Tibial nerve (tissue), 4 donors: ENCODE results near the gene ZNF613. TPM values are rescaled to one million over a fixed set of nuclear protein-coding genes. Genes with fewer than 3 reads are reported as not detected.
"Not testable (repeated sequence)": the region's sequence is repeated elsewhere in the genome, so short reads cannot be mapped to it uniquely, and the experiment has no call there.

Experiments
- DNase-seq, 2 donors: peaks; one replicate each; pipeline ENCODE4 v3.0.0-alpha.2; 2019; ENCODE audit warnings: low spot score in 2 of 2
- H3K27ac ChIP-seq, 4 donors: fragments of 200-600 bp; sonication (generic) in 3 of 4; one replicate each; pipeline ENCODE4 v1.5.1; 2017 to 2019; ENCODE audit warnings: mild to moderate bottlenecking in 1 of 4
- H3K27me3 ChIP-seq, 2 donors: fragments of 200-600 bp; sonication (generic) in 1 of 2; one replicate each; pipeline versions ENCODE4 v1.5.1 to v1.6.0; 2017 to 2019
- H3K36me3 ChIP-seq, 3 donors: fragments of 200-600 bp; sonication (generic); one replicate each; pipeline ENCODE4 v1.5.1; 2018 to 2019
- H3K4me1 ChIP-seq, 4 donors: fragments of 200-600 bp; sonication (generic) in 3 of 4; one replicate each; pipeline ENCODE4 v1.5.1; 2017 to 2019
- H3K4me3 ChIP-seq, 4 donors: fragments of 200-600 bp; sonication (generic) in 3 of 4; one replicate each; pipeline ENCODE4 v1.5.1; 2017 to 2019; ENCODE audit warnings: mild to moderate bottlenecking in 1 of 4, moderate library complexity in 1 of 4
- H3K9me3 ChIP-seq, 4 donors: fragments of 200-600 bp; sonication (generic) in 3 of 4; one replicate each; pipeline ENCODE4 v1.5.1; 2017 to 2019
- EP300 ChIP-seq, 2 donors: sonication (generic); formaldehyde crosslinking; IDR thresholded peaks; one replicate each; pipeline ENCODE4 v1.6.1; 2017; ENCODE audit warnings: antibody characterized with exemption in 2 of 2, mild to moderate bottlenecking in 1 of 2
- POLR2A ChIP-seq, 2 donors: fragments of 450-650 bp; IDR thresholded peaks; one replicate each; pipeline ENCODE4 v1.6.1; 2017; ENCODE audit warnings: antibody characterized with exemption in 2 of 2, mild to moderate bottlenecking in 2 of 2, moderate library complexity in 2 of 2
- WGBS, 2 donors: methylation state at CpG; one replicate each; pipeline ENCODE4 v1.1.5; 2018; 5-methylcytosine and 5-hydroxymethylcytosine counted together
- total RNA-seq, 4 donors: library from RNA; depleted of rRNA; stranded (reverse); fragments of >200 nt; gene quantifications; one replicate each; pipeline ENCODE4 v1.1.0, GENCODE V29; 2016
- TF ChIP-seq, protein P1 (sequence below), 5 experiments: fragments of 200-600 bp in 3 of 5; fragments of 450-650 bp in 2 of 5; sonication (generic) in 3 of 5; IDR thresholded peaks; one replicate each; pipeline ENCODE4 v1.5.1; 2016 to 2019; ENCODE audit warnings: antibody characterized with exemption in 5 of 5, mild to moderate bottlenecking in 3 of 5, moderate library complexity in 2 of 5

The ZNF613 gene
- total RNA-seq, 4 donors from 2014 or later: 5.9 to 8.5 (median 7.5) TPM

DNA sequence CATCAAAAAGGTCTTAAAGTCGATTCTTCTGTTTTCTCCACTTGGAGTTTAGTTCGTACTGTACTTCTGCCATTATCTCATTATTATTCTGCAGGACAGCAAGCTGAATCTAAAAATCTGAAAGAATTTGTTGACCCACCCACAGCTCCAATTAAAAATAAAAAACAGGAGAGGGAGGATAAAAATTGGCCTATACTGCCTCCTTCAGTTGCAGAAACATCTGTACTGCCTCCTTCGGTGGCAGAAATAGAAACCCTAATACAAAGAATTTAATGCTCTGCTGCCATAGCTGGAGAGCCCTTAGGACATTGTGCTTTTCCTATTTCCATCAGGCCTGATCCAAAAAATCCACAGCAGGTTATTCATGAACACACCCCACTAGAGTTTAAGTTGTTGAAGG, 49.6 kb downstream of the ZNF613 start:
- Histone ChIP-seq H3K4me3 (no peak overlapping the region), H3K27me3 (no peaks in the 10 kb centered on the region), H3K4me1 (no peaks in the 10 kb centered on the region), H3K27ac (no peak overlapping the region), H3K36me3 (peaks cover 10 to 100% (median 32%) of the 10 kb centered on the region in 3 donors), H3K9me3 (peaks cover 6 to 100% (median 54%) of the 10 kb centered on the region in 4 donors)
- no peak for DNase-seq
- TF ChIP-seq EP300 (IDR thresholded peaks at IDR 0.05) (no peak), POLR2A (IDR thresholded peaks at IDR 0.05) (no peak)
- TF ChIP-seq, protein P1, sequence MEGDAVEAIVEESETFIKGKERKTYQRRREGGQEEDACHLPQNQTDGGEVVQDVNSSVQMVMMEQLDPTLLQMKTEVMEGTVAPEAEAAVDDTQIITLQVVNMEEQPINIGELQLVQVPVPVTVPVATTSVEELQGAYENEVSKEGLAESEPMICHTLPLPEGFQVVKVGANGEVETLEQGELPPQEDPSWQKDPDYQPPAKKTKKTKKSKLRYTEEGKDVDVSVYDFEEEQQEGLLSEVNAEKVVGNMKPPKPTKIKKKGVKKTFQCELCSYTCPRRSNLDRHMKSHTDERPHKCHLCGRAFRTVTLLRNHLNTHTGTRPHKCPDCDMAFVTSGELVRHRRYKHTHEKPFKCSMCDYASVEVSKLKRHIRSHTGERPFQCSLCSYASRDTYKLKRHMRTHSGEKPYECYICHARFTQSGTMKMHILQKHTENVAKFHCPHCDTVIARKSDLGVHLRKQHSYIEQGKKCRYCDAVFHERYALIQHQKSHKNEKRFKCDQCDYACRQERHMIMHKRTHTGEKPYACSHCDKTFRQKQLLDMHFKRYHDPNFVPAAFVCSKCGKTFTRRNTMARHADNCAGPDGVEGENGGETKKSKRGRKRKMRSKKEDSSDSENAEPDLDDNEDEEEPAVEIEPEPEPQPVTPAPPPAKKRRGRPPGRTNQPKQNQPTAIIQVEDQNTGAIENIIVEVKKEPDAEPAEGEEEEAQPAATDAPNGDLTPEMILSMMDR (IDR thresholded peaks at IDR 0.05): no peak
- WGBS, 2 donors: 89 to 94% methylated on average over 3 of the region's 3 CpGs

- TF ChIP-seq, protein P1 (IDR thresholded peaks at IDR 0.05): no peak
- TF ChIP-seq EP300 (IDR thresholded peaks at IDR 0.05) (no peak), POLR2A (IDR thresholded peaks at IDR 0.05) (no peak)
- Histone ChIP-seq H3K27ac (no peak overlapping the region), H3K27me3 (no peaks in the 10 kb centered on the region), H3K36me3 (peaks cover 10 to 100% (median 27%) of the 10 kb centered on the region in 3 donors), H3K4me1 (no peaks in the 10 kb centered on the region), H3K4me3 (no peak overlapping the region), H3K9me3 (peaks cover 6 to 100% (median 53%) of the 10 kb centered on the region in 4 donors)
- no peak for DNase-seq
- 82 to 95% methylated on average over 7 of the region's 7 CpGs for WGBS, 2 donors
These were observed 50.1 kb downstream of the ZNF613 start for GRCh38 chr19:51977346-51977745.

GRCh38 chr19:51978882-51979281, 51.6 kb downstream of the ZNF613 start:
- no peak for TF ChIP-seq POLR2A (IDR thresholded peaks at IDR 0.05)
- TF ChIP-seq EP300 (IDR thresholded peaks at IDR 0.05): no peak
- TF ChIP-seq, protein P1 (IDR thresholded peaks at IDR 0.05): no peak
- no peaks in the 10 kb centered on the region for H3K4me1 ChIP-seq
- H3K27ac ChIP-seq: no peak overlapping the region
- 94 to 99% methylated on average over 4 of the region's 4 CpGs for WGBS, 2 donors
- no peaks in the 10 kb centered on the region for H3K27me3 ChIP-seq
- H3K9me3 ChIP-seq: peaks cover 0 to 100% (median 45%) of the 10 kb centered on the region in 4 donors
- H3K36me3 ChIP-seq: peaks cover 3 to 100% (median 12%) of the 10 kb centered on the region in 3 donors
- no peak for DNase-seq
- H3K4me3 ChIP-seq: no peak overlapping the region

GRCh38 chr19:51980116-51980736, 53.0 kb downstream of the ZNF613 start:
- WGBS, 2 donors: 95 to 96% methylated on average over 6 of the region's 6 CpGs
- TF ChIP-seq, protein P1 (IDR thresholded peaks at IDR 0.05): no peak
- TF ChIP-seq POLR2A (IDR thresholded peaks at IDR 0.05) (no peak), EP300 (IDR thresholded peaks at IDR 0.05) (no peak)
- peaks cover 0 to 96% (median 3%) of the 10 kb centered on the region in 3 donors for H3K36me3 ChIP-seq

DNA sequence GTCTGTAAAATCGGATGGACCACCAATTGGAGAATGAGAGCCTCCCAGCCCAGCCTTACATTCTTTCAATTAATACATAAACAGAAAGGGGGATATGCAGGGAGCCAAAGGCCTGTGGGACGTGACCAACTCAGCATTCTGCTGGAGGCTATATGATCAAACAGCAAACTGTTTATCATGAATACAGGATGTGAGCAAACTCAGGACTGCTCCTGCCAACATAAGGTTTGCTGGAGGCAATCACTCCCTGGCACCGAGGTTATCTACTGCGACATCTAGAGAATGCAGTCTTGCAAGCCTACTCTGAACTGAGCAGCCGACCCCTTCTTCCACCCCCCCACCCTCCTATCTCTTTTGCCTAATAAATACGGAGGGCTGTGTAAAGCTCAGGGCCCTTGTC, 53.7 kb downstream of the ZNF613 start:
- Histone ChIP-seq H3K36me3 (peaks cover 0 to 89% (median 0%) of the 10 kb centered on the region in 3 donors), H3K4me1 (peaks cover 0 to 13% (median 9%) of the 10 kb centered on the region in 4 donors), H3K9me3 (peaks cover 0 to 92% (median 35%) of the 10 kb centered on the region in 4 donors)
- H3K4me3 ChIP-seq, H3K27me3 ChIP-seq, H3K27ac ChIP-seq, DNase-seq: not testable (repeated sequence)
- WGBS, 2 donors: 94 to 97% methylated on average over 6 of the region's 6 CpGs

More at GRCh38 chr19:51980116-51980736, 53.0 kb downstream of the ZNF613 start:
- no peaks in the 10 kb centered on the region for H3K27me3 ChIP-seq
- no peak overlapping the region for H3K4me3 ChIP-seq
- DNase-seq: no peak
- no peak overlapping the region for H3K27ac ChIP-seq
- H3K4me1 ChIP-seq: peaks cover 0 to 6% (median 2%) of the 10 kb centered on the region in 4 donors
- peaks cover 0 to 99% (median 38%) of the 10 kb centered on the region in 4 donors for H3K9me3 ChIP-seq
